DND-41 (cell line): ENCODE data around the gene AKAP6.

ENCODE experiments used
- EZH2 ChIP-seq: IDR thresholded peaks from 3 replicates; pipeline ENCODE4 v1.6.1; 2012; ENCODE audit warnings: borderline replicate concordance, low read depth, mild to moderate bottlenecking, moderate library complexity, low read length, inconsistent platforms; ENCODE audit not compliant: severe bottlenecking
- TF ChIP-seq, protein P1 (sequence below): IDR thresholded peaks from 2 replicates; pipeline ENCODE4 v1.5.1; 2012; ENCODE audit warnings: borderline replicate concordance, low read length, moderate library complexity, mild to moderate bottlenecking; ENCODE audit not compliant: poor library complexity, severe bottlenecking; ENCODE audit errors: extremely low read depth

DNA sequence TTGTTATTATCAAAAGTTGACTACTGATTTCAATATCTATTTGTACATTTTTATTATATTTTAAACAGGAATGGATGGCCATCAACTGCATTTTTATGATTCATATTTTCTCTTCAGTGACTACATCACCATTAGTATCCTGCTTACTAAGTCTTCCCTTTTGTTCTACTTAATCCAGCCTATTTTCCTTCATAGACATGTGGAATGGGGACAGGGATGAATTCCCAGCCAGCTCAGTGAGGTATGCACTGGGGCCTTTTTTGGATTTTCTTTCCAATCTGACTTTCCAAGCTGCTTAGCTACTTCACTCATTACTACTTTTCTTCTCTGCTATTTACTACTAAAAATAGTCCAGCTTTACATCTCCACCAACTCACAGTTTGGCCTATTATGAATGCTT, 38.4 kb downstream of the AKAP6 start:
- TF ChIP-seq, protein P1, sequence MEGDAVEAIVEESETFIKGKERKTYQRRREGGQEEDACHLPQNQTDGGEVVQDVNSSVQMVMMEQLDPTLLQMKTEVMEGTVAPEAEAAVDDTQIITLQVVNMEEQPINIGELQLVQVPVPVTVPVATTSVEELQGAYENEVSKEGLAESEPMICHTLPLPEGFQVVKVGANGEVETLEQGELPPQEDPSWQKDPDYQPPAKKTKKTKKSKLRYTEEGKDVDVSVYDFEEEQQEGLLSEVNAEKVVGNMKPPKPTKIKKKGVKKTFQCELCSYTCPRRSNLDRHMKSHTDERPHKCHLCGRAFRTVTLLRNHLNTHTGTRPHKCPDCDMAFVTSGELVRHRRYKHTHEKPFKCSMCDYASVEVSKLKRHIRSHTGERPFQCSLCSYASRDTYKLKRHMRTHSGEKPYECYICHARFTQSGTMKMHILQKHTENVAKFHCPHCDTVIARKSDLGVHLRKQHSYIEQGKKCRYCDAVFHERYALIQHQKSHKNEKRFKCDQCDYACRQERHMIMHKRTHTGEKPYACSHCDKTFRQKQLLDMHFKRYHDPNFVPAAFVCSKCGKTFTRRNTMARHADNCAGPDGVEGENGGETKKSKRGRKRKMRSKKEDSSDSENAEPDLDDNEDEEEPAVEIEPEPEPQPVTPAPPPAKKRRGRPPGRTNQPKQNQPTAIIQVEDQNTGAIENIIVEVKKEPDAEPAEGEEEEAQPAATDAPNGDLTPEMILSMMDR = no peak
- no peak for TF ChIP-seq EZH2
